GM18868 (cell line): ENCODE measurements around the gene AKAP8L.

Experiments used
- ATAC-seq: cut with Tn5 transposase; IDR thresholded peaks from one replicate; pipeline ENCODE4 v1.9.1; 2021; ENCODE audit warnings: mild to moderate bottlenecking, moderate library complexity; ENCODE audit not compliant: unreplicated experiment

AKAP8L gene

GRCh38 chr19:15436012-15436825 is 17.4 kb upstream of the AKAP8L start:
- ATAC-seq: no peak

GRCh38 chr19:15433519-15434069 is 14.8 kb upstream of the AKAP8L start:
- no peak for ATAC-seq

- ATAC-seq: peak; percentile 75
Measured at GRCh38 chr19:15432629-15433518, 14.1 kb upstream of the AKAP8L start.

GRCh38 chr19:15432018-15432494 is 13.3 kb upstream of the AKAP8L start:
- ATAC-seq: no peak

GRCh38 chr19:15431396-15432017 is 12.7 kb upstream of the AKAP8L start:
- no peak for ATAC-seq

- ATAC-seq: no peak
Measured at GRCh38 chr19:15430526-15431120, 11.8 kb upstream of the AKAP8L start.

GRCh38 chr19:15429825-15430467 is 11.2 kb upstream of the AKAP8L start:
- ATAC-seq: no peak

- ATAC-seq: no peak
Measured at GRCh38 chr19:15428956-15429824, 10.4 kb upstream of the AKAP8L start.

- no peak for ATAC-seq
Measured at GRCh38 chr19:15427991-15428471, 9.2 kb upstream of the AKAP8L start.

- ATAC-seq: no peak
Measured at GRCh38 chr19:15427350-15427700, 8.5 kb upstream of the AKAP8L start.

GRCh38 chr19:15426485-15427349 is 7.9 kb upstream of the AKAP8L start:
- no peak for ATAC-seq

GRCh38 chr19:15425321-15425950 is 6.6 kb upstream of the AKAP8L start:
- ATAC-seq: no peak

GRCh38 chr19:15424692-15425272 is 6.0 kb upstream of the AKAP8L start:
- no peak for ATAC-seq

- ATAC-seq: no peak
Measured at GRCh38 chr19:15424121-15424520, 5.3 kb upstream of the AKAP8L start.

- no peak for ATAC-seq
Measured at GRCh38 chr19:15423130-15423529, 4.3 kb upstream of the AKAP8L start.

GRCh38 chr19:15422296-15423075 is 3.7 kb upstream of the AKAP8L start:
- ATAC-seq: no peak
